Measurements from ENCODE around the gene GPR149.

Gene GPR149

DNA sequence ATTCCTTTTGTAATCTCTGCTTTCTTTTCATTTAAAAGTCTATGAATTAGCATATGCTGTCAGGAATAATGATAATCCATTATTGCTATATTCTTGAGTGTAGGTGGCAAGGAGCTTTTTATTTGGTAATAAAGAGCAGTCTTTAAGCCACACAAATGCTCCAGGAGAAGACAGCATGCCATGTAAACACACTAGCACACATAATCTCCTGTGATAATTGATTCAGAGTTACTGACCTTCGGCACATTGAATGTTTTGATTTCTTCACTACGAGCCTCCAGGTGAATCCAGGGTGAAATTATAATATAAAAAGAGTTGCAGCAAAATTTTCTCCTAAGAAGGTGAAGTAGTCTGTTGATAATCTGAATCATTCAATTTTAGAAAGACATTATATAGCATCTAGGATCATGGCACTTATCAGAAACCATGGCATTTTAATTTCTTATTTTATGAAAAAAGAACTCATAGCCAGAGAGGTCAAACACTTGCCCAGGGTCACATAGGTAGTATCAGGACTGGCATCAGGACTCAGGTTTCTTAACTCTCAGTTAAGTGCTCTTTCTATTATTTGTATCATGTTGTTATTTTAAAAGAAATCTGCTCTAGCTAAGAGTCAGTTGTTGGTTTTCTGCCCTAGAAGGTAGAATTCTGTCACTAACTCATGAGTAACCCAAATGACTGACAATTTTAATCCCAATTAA lies 84.4 kb downstream of the GPR149 start:
- DNase-seq (ENCODE audit: low spot score): no peak

DNA sequence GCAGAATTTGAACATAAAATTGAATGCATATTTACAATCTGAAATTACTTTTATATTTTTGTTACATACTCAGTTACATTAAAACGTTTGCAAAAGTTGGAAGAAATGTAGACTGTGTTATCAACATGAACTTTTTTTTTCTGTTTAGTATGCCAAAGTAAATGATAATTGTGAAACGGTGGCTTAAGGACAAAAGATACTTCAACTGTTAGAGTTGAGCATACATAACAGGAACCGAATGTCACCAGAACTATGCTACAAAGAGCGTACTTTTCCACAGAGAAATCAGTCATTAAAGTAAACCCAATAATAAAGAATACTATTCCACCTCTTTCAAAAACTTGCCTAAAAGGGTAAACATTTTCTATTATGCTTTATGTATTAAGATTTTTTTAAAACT lies 91.4 kb downstream of the GPR149 start:
- no peak for DNase-seq (ENCODE audit: low spot score)

DNA sequence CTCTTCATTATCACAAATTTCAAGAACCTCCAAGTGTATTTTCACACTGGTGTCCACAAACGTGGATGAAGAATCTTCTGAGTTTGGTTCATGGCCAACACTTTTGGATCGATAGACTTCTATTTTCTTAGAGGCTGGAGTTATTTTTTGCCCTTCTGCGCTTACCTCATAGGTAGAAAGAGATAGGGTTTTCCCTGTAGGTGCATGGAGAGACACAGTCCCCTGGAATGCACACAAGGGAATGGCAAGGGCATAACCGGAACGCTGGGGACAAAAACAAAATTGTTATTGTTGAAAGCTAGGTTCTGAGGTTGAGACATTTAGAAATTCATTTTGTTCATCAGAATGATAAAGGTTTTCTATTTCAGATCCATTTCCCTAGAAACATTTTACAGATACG lies 92.0 kb downstream of the GPR149 start:
- no peak for DNase-seq (ENCODE audit: low spot score)

DNA sequence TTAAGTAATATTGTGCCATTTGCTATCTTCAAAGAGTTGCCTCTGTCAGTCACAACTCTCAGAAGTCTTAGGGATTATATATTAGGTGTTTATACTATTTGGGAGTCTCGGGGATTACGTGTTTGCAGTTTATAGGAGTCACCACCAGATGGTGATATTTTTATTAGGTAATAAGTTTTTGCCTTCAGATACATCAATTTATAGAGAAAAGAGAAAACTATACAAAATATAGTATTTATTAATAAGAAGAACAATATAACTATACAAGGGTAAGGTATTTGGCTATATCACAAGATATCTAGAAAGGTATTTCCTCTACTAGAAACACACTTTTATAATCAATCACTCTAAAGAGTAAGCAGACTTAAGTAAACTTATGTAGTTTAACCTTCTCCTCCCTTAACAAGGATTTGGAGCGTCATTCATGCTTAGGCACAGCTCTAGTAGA lies 95.0 kb downstream of the GPR149 start:
- peak; percentile 36 for DNase-seq (ENCODE audit: low spot score)

DNA sequence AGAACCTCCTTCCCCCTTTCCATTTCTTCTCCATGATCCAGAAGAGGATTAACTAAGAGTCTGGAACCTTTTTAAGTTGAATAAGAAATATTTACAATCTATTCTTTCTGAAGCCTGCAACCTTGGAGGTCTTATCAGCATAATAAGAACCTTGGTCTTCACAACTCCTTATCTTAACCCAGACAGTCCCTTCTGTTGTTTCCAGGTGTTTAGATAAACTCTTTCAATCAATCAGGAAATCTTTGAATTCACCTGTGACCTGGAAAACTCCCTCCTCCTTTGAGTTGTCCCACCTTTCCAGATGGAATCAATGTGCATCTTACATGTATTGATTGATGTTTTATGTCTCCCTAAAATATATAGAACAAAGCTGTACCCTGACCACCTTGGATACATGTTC lies 102.1 kb downstream of the GPR149 start:
- DNase-seq (ENCODE audit: low spot score): no peak

DNA sequence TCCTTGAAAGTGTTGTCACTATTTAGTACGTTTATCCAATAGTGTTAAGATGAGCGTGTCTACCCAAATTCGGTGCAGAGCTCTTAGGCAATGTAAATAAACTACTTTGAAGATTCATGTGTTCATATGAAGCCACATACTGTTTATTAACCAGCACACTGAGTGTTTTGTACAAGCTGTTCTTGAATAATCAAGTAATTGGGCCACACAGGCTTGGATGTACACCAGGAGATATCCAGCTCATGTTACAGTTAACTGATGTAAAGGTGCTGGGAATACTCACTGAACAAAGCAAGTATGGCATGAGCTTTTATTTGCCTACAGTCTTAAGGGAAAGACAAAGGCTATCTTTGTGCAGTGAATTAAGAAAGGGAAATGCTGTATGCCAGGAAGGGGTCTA lies 105.1 kb downstream of the GPR149 start:
- DNase-seq (ENCODE audit: low spot score): peak; percentile 33

DNA sequence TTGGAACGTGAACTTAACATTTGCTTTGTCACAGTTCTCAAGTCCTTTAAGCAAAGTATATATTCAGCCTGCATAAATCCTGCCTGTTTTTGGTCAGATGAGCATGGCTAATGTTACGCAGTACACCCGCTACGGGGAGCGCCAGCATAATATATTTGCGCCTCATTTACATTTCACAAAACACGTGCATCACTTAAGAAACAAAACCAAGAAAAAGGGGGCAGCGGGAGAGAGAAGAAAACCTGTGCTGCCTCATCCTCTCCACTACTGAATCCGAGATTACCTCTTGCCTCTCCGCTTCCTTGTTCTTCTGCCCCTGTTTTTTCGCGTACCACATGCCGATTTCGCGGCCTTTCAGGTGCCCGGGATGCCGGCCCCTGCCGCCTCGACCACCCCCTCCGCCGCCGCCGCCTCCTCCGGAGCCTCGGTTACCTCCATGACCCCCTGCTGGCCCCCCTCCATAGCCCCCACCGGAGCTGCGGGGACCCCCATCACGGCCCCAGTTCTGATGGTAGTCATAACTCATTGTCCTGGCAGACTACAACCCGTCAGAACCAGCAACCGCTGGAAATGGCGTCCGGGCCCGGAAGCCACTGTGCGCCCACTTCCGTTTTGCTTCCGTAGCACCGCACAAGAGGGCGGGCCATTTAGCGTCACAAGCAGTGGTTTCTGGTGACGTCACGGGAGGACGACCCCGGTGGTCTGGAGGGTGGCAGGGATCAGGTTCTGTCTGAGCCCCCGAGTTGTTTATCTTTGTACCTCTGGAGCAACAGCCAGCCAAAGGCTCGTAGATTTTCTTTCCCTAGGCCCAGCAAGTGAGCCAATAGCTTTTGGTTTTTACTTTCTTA lies 105.9 kb downstream of the GPR149 start, which contains the start of gene DHX36:
Gene DHX36 (minus strand): TSS at position 597 of the 848 bp plus-strand sequence. CDS start 71 bp downstream, at position 526.
- peak; percentile 93 for DNase-seq (ENCODE audit: low spot score)

DNA sequence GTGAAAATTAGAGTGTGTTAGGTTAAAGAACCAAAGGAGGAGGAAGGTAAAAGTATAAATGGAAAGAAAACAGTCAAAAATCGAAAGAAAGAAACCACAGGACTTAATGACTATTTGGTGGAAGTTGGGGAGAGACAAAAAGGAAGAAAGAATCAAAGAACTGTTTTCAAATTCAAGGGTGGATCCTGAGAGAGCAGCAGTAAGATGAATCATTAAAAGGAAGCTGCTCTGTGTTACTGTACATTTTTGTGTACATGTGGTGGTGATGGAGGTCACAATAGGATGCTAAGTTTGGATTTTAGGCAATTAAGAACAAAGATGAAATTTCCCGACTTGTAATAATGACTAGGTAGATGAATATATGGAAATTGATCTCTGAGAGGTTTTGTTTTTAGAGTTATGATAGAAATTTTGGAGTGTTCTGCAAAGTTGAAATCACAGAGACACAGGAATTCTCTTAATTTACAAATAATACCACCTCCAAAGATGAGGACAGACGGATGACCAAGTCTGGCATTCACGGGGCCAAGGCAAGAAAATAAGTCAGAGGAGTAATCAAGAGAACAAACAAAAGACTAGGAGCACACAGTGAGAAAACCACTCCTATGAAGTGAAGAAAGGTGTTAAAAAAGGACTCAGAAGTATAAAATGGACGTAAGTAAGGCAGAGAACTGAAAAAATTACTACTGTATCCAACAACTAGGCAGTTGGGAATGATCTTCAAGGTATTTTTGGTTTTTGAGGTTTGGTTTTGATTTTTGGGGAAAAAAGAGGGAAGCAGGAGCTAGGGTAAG lies 112.8 kb downstream of the GPR149 start:
- DNase-seq (ENCODE audit: low spot score): no peak

DNA sequence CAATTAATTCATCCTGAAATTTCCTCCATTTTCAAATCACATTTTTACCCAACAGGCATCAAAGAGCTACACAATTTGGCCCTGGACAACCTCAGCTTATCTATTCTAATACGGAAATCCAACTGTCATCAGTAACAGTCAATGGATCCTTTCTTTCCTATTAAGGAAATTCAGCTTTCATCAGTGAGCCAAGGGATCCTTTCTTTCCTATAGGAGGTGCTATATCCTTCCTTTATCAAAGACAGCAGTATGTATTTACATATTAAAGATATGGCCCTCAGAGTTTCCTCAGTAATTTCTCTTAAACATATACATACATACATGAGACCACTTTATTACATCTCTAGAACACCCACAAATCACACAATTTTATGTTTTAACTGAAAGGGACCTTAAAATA lies 115.8 kb downstream of the GPR149 start:
- no peak for DNase-seq (ENCODE audit: low spot score)

DNA sequence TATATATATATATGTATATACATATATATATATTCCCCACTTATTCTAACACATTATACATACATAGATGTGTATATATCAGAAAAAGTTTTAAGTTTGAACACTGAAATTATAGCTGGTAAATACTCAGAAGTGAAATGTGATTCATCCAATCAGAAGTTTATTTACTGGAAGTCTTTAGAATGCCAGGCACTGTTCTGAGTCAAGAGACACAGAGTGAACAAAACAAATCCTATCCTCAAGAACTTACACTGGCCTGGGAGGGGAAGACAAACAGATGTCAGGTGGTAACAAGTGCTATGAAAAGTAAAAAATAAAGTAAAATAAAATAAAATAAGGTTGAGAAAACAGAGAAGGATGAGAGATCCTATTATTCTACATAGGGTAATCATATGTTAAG lies 119.2 kb downstream of the GPR149 start:
- no peak for DNase-seq (ENCODE audit: low spot score)

DNA sequence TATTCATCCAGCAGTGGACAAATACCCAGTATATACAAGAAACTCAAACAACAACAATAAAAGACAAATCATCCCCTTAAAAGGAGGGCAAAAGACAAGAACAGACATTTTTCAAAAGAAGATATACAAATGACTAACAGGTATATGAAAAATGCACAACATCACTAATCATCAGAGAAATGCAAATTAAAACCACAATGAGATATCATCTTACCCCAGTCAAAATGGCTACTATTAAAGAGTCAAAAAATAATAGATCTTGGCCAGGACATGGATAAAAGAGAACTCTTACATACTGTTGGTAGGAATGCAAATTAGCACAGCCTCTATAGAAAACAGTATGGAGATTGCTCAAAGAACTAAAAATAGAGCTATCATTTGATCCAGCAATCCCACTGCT lies 122.6 kb downstream of the GPR149 start:
- DNase-seq (ENCODE audit: low spot score): no peak

DNA sequence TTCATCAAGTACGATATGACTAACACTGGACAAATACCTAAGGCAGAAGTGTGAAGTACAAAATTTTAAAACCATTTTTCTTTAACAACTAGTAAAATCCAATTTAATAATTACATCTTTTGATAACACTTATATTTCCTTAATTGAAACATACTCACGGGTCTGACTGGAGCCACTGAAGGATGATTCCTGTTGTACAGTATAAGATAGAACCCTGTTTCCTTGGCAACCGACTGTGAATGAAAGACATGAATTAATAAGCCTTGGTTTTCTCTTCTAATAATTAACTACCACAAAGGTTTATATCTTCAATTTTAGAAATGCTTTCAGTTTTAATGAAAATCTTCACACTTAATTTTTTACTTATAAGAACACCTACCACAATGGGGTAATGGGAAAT lies 125.1 kb downstream of the GPR149 start:
- no peak for DNase-seq (ENCODE audit: low spot score)

DNA sequence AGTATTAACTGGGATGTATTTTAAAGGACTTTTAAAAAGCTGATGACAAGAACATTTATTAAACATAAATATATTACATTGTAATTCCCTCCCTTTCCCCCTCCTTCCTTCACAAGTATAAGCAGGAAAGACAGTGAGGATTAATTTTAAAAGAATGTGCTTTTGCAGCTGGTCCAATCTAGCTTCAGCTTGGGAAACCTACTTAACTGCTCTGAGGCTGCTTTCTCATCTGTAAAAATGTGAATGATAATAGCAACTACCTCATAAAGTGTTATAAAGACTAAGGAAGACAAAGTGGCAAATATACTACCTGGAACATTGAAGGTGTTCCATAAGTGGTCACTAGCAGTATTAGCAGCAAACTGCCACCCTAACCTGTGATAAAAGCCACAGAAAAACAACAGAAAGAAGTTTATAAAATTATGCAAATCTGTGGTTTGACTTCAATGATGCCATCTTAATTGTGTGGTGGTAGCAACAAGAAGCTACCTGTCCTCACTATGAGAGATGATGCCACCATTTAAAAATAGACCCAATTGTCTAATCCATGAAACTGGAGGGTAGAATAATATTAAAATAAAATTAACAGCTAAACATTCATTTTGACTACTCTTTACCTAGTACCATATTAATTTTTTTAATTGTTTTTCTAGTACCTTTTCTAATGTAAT lies 125.7 kb downstream of the GPR149 start:
- DNase-seq (ENCODE audit: low spot score): no peak

DNA sequence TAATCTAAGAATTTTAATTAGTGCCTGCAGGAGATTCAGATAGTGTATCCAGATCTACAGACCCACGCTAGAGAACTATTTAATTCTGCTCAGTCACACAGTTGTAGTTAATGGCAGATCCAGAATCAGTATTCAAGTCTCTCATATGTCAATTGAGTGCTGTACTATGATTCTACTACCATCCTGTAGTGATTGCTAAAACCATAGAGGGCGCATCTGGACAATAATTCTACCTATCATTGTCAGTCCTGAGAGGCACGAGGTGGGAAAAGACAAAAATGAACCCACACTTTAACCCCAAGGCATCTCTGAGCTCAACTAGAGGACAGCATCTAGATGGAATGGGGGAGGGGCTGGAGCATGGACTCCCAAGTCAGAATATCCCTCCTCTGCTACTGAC lies 128.4 kb downstream of the GPR149 start:
- DNase-seq (ENCODE audit: low spot score): no peak

DNA sequence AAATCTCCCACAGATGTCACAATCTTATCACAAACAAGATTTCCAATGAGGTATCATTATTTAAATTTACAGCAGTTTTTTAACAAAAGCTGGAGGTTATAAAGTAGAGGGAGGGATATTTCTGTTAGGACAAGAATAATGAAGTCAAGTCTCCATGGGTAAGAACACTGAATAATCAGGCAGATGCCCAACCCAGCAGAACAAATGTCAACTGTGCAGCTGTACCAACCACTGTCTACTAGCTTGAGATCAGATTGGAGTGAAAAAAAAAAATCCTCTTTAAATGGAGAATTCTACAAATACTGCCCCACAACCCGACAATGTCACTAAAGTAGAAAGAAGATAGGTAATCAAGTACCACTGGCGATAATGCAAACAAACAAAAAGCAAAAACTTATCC lies 136.0 kb downstream of the GPR149 start:
- DNase-seq (ENCODE audit: low spot score): no peak

DNA sequence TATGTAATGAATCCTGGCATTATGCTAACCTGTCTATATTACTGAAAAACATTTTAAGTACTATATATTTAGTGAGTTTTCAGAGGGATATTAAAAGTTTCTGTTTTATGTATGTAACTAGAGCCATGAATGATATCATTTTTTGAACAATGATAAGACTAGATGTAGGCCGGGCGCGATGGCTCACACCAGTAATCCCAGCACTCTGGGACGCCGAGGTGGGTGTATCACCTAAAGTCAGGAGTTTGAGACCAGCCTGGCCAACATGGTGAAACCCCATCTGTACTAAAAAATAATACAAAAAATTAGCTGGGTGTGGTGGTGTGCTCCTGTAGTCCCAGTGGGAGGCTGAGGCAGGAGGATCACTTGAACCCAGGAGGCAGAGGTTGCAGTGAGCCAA lies 139.8 kb downstream of the GPR149 start:
- no peak for DNase-seq (ENCODE audit: low spot score)

All from cerebellar cortex (tissue), 1 donor.